Measurements from ENCODE around the gene SF3B2. TPM values are rescaled to one million over a fixed set of nuclear protein-coding genes. Genes with fewer than 3 reads are reported as not detected.

SF3B2 gene
- total and polyA plus RNA-seq, 9 of the 15 experiments (the other 6 are each of a cell fraction or from before 2014, with no cell fraction given): 58.3 to 248 (median 157) TPM

GRCh38 chr11:66015936-66016792, 36.0 kb upstream of the SF3B2 start:
- no peak for FAIRE-seq
- H3K27me3 ChIP-seq (ENCODE audit: control insufficient read depth in 2 of 2, insufficient read depth in 2 of 2, low read length in 2 of 2): no peaks in the 10 kb centered on the region
- POLR2A ChIA-PET: no interaction called here
- H3K4me3 ChIP-seq: no peak overlapping the region
- no peaks in the 10 kb centered on the region for H3K79me2 ChIP-seq (ENCODE audit: control insufficient read depth, insufficient read depth, low read length)
- H3K9ac ChIP-seq (ENCODE audit: insufficient read depth in 1 of 2, low read depth in 2 of 2, low read length in 2 of 2): peak overlapping the region in 1 of 2 experiments; percentile 61; a peak in 2 of 4 replicates
- H3K27ac ChIP-seq (ENCODE audit: extremely low read depth, low read depth, low read length): no peak overlapping the region
- H3K4me2 ChIP-seq (ENCODE audit: insufficient read depth, low read length): no peak overlapping the region
- CTCF ChIA-PET (ENCODE audit: low intra/inter-chr PET ratio): no interaction called here
- no peaks in the 10 kb centered on the region for H3K36me3 ChIP-seq (ENCODE audit: control insufficient read depth, insufficient read depth, low read length)
- H3K9me3 ChIP-seq (replicated peaks; ENCODE audit: control insufficient read depth, insufficient read depth, low read depth, low read length): no peaks in the 10 kb centered on the region
- peaks cover 29 to 75% of the 10 kb centered on the region in 2 experiments for H3K4me1 ChIP-seq (replicated peaks in 1 of 2; ENCODE audit: control insufficient read depth in 2 of 2, insufficient read depth in 2 of 2, low read length in 2 of 2)
- no peak overlapping the region for H2AFZ ChIP-seq (ENCODE audit: low read depth, low read length)
- intact Hi-C loops (cut with micrococcal nuclease): no loop called here
- no peak for DNase-seq (ENCODE audit: extremely low read depth in 1 of 4, low spot score in 3 of 4)
- no peak for ATAC-seq
- in situ Hi-C loops (cut with MboI): no loop called here
- no TSS peak for BruUV-seq (replicated peaks)
- WGBS (ENCODE audit: insufficient coverage, low coverage, missing lambda C conversion rate): 69% methylated on average over 18 of the region's 18 CpGs
- H3K9me1 ChIP-seq (ENCODE audit: control insufficient read depth, insufficient read depth, low read length): peaks cover 5% of the 10 kb centered on the region
- no peaks in the 10 kb centered on the region for H4K20me1 ChIP-seq (replicated peaks; ENCODE audit: control insufficient read depth, insufficient read depth, low read length)
- TF ChIP-seq NFE2 (IDR thresholded peaks at IDR 0.05; ENCODE audit: low read depth): no peak
- TF ChIP-seq NR2C2 (CRISPR knock-in tag; IDR thresholded peaks at IDR 0.05): no peak
- TF ChIP-seq NR2C2 (tag; IDR thresholded peaks at IDR 0.05): peak; percentile 29; the same call in 1 of the 2 replicates
- TF ChIP-seq MLX (CRISPR knock-in tag; conservative IDR thresholded peaks at IDR 0.05): no peak
- TF ChIP-seq BCLAF1 (IDR thresholded peaks at IDR 0.05; ENCODE audit: borderline replicate concordance in 1 of 2, control insufficient read depth in 1 of 2, low read depth in 2 of 2, low read length in 1 of 2): no peak
- no peak for TF ChIP-seq ZHX1 (conservative IDR thresholded peaks at IDR 0.05; ENCODE audit: low read length)
- TF ChIP-seq ZNF707 (CRISPR knock-in tag; conservative IDR thresholded peaks at IDR 0.05): no peak

All from K562 (cell line).